ENCODE results near the gene PPIF. TPM values are rescaled to one million over a fixed set of nuclear protein-coding genes. Genes with fewer than 3 reads are reported as not detected.

The PPIF gene
- polyA plus RNA-seq, 1 donor (not counting 4 experiments of a cell fraction or from before 2014, with no cell fraction given), result 71.3 TPM

- Histone ChIP-seq H3K9me3 (ENCODE audit: control insufficient read depth, low read depth, low read length) (no peaks in the 10 kb centered on the region), H3K4me2 (ENCODE audit: control insufficient read depth, extremely low read depth, insufficient read depth, low read depth, low read length) (no peak overlapping the region), H3K9me1 (ENCODE audit: control insufficient read depth, extremely low read depth, insufficient read depth, low read length) (no peaks in the 10 kb centered on the region), H3K4me1 (ENCODE audit: control insufficient read depth, extremely low read depth, insufficient read depth, low read length) (no peaks in the 10 kb centered on the region), H3K36me3 (ENCODE audit: control insufficient read depth in 2 of 2, extremely low read depth in 1 of 2, insufficient read depth in 2 of 2, low read length in 2 of 2) (no peaks in the 10 kb centered on the region), H3K79me2 (ENCODE audit: control insufficient read depth, insufficient read depth, low read length) (no peaks in the 10 kb centered on the region), H4K20me1 (ENCODE audit: control insufficient read depth, extremely low read depth, insufficient read depth, low read length) (no peaks in the 10 kb centered on the region), H3K9ac (ENCODE audit: control insufficient read depth, extremely low read depth, insufficient read depth, low read length) (no peak overlapping the region), H3K27me3 (ENCODE audit: control insufficient read depth, extremely low read depth, insufficient read depth, low read length) (peaks cover 11% of the 10 kb centered on the region), H3K27ac (ENCODE audit: control insufficient read depth, insufficient read depth, low read length) (no peak overlapping the region), H2AFZ (ENCODE audit: control insufficient read depth, low read length) (no peak overlapping the region), H3K4me3 (ENCODE audit: control insufficient read depth in 2 of 3, extremely low read depth in 1 of 3, insufficient read depth in 2 of 3, low read depth in 1 of 3, low read length in 3 of 3) (no peak overlapping the region)
- FAIRE-seq, result no peak
- DNase-seq (ENCODE audit: low read depth, low spot score), result no peak
- dilution Hi-C loops (cut with MboI; ENCODE audit: extremely low pct_ligation_motif_present, low sequenced_read_pairs), result no loop called here
- TF ChIP-seq CTCF (optimal IDR thresholded peaks at IDR 0.05 in 1 of 3, IDR thresholded peaks at IDR 0.05 in 1 of 3, conservative IDR thresholded peaks at IDR 0.05 in 1 of 3; ENCODE audit: extremely low read depth in 1 of 3, insufficient read depth in 2 of 3, low read length in 3 of 3) (no peak), EZH2 (IDR thresholded peaks at IDR 0.05; ENCODE audit: low read length) (no peak)
Observed at GRCh38 chr10:79385392-79385795, 38.1 kb downstream of the PPIF start.

- no peaks in the 10 kb centered on the region for H3K36me3 ChIP-seq (ENCODE audit: control insufficient read depth in 2 of 2, extremely low read depth in 1 of 2, insufficient read depth in 2 of 2, low read length in 2 of 2)
- dilution Hi-C loops (cut with MboI; ENCODE audit: extremely low pct_ligation_motif_present, low sequenced_read_pairs), result no loop called here
Observed at GRCh38 chr10:79385804-79386531, 38.7 kb downstream of the PPIF start.

More at GRCh38 chr10:79385804-79386531, 38.7 kb downstream of the PPIF start:
- Histone ChIP-seq H3K4me2 (ENCODE audit: control insufficient read depth, extremely low read depth, insufficient read depth, low read depth, low read length) (no peak overlapping the region), H3K9ac (ENCODE audit: control insufficient read depth, extremely low read depth, insufficient read depth, low read length) (no peak overlapping the region), H3K79me2 (ENCODE audit: control insufficient read depth, insufficient read depth, low read length) (no peaks in the 10 kb centered on the region), H4K20me1 (ENCODE audit: control insufficient read depth, extremely low read depth, insufficient read depth, low read length) (no peaks in the 10 kb centered on the region), H3K4me3 (ENCODE audit: control insufficient read depth in 2 of 3, extremely low read depth in 1 of 3, insufficient read depth in 2 of 3, low read depth in 1 of 3, low read length in 3 of 3) (no peak overlapping the region), H3K9me1 (ENCODE audit: control insufficient read depth, extremely low read depth, insufficient read depth, low read length) (no peaks in the 10 kb centered on the region), H3K27ac (ENCODE audit: control insufficient read depth, insufficient read depth, low read length) (no peak overlapping the region), H3K4me1 (ENCODE audit: control insufficient read depth, extremely low read depth, insufficient read depth, low read length) (no peaks in the 10 kb centered on the region), H3K9me3 (ENCODE audit: control insufficient read depth, low read depth, low read length) (no peaks in the 10 kb centered on the region), H3K27me3 (ENCODE audit: control insufficient read depth, extremely low read depth, insufficient read depth, low read length) (peaks cover 5% of the 10 kb centered on the region), H2AFZ (ENCODE audit: control insufficient read depth, low read length) (no peak overlapping the region)
- DNase-seq (ENCODE audit: low read depth, low spot score), result no peak
- TF ChIP-seq CTCF (optimal IDR thresholded peaks at IDR 0.05 in 1 of 3, IDR thresholded peaks at IDR 0.05 in 1 of 3, conservative IDR thresholded peaks at IDR 0.05 in 1 of 3; ENCODE audit: extremely low read depth in 1 of 3, insufficient read depth in 2 of 3, low read length in 3 of 3) (no peak), EZH2 (IDR thresholded peaks at IDR 0.05; ENCODE audit: low read length) (no peak)
- FAIRE-seq, result no peak

Data from keratinocyte (primary cell).